KMS-11 (cell line): ENCODE measurements around the gene LAMB4.

Experiments used
- H2AFZ ChIP-seq: fragments of 200-600 bp; sonication (generic); 2 replicates; pipeline ENCODE4 v1.6.1; 2016; ENCODE audit warnings: antibody characterized with exemption, mixed run types, low read depth
- H3K27ac ChIP-seq: fragments of 200-600 bp; sonication (generic); 2 replicates; pipeline ENCODE4 v1.6.1; 2016; ENCODE audit warnings: mild to moderate bottlenecking, mixed run types
- H3K27me3 ChIP-seq: fragments of 200-600 bp; sonication (generic); 2 replicates; pipeline ENCODE4 v1.6.1; 2017; ENCODE audit warnings: mild to moderate bottlenecking, low read depth, mixed run types, moderate library complexity; ENCODE audit not compliant: insufficient read depth
- H3K36me3 ChIP-seq: fragments of 200-600 bp; sonication (generic); 2 replicates; pipeline ENCODE4 v1.6.1; 2017; ENCODE audit warnings: mild to moderate bottlenecking, mixed run types; ENCODE audit not compliant: insufficient read depth
- H3K4me1 ChIP-seq: fragments of 200-600 bp; sonication (generic); 2 replicates; pipeline ENCODE4 v1.6.1; 2016; ENCODE audit warnings: mild to moderate bottlenecking, low read depth, mixed run types; ENCODE audit not compliant: poor library complexity, severe bottlenecking
- H3K4me2 ChIP-seq: fragments of 200-600 bp; sonication (generic); 2 replicates; pipeline ENCODE4 v1.7.0; 2016; ENCODE audit warnings: mild to moderate bottlenecking, mixed run types
- H3K4me3 ChIP-seq: fragments of 200-600 bp; sonication (generic); IDR thresholded peaks from 2 replicates; pipeline ENCODE4 v1.6.1; 2017; ENCODE audit warnings: low read depth, low read length, mixed read lengths; ENCODE audit not compliant: insufficient read depth
- H3K79me2 ChIP-seq: fragments of 200-600 bp; sonication (generic); 2 replicates; pipeline ENCODE4 v1.6.1; 2016; ENCODE audit warnings: low read depth, mixed run types; ENCODE audit not compliant: insufficient read depth
- H3K9ac ChIP-seq: fragments of 200-600 bp; sonication (generic); 2 replicates; pipeline ENCODE4 v1.6.1; 2016; ENCODE audit warnings: mild to moderate bottlenecking, mixed run types
- H4K20me1 ChIP-seq: fragments of 200-600 bp; sonication (generic); 2 replicates; pipeline ENCODE4 v1.6.1; 2016; ENCODE audit warnings: mild to moderate bottlenecking, mixed run types; ENCODE audit not compliant: insufficient read depth
- TF ChIP-seq, protein P1 (sequence below): fragments of 200-600 bp; sonication (generic); conservative IDR thresholded peaks from 2 replicates; pipeline ENCODE4 v1.6.1; 2017; ENCODE audit warnings: low read depth, mild to moderate bottlenecking, antibody characterized with exemption, low read length, moderate library complexity, mixed read lengths

Gene LAMB4

GRCh38 chr7:108063520-108063933, 66.6 kb downstream of the LAMB4 start:
- Histone ChIP-seq H3K9ac (no peak overlapping the region), H2AFZ (no peak overlapping the region), H4K20me1 (no peaks in the 10 kb centered on the region), H3K27me3 (no peaks in the 10 kb centered on the region), H3K79me2 (no peaks in the 10 kb centered on the region), H3K4me3 (no peak overlapping the region), H3K36me3 (no peaks in the 10 kb centered on the region), H3K4me1 (peaks cover 15% of the 10 kb centered on the region), H3K4me2 (no peak overlapping the region), H3K27ac (no peak overlapping the region)
- TF ChIP-seq, protein P1, sequence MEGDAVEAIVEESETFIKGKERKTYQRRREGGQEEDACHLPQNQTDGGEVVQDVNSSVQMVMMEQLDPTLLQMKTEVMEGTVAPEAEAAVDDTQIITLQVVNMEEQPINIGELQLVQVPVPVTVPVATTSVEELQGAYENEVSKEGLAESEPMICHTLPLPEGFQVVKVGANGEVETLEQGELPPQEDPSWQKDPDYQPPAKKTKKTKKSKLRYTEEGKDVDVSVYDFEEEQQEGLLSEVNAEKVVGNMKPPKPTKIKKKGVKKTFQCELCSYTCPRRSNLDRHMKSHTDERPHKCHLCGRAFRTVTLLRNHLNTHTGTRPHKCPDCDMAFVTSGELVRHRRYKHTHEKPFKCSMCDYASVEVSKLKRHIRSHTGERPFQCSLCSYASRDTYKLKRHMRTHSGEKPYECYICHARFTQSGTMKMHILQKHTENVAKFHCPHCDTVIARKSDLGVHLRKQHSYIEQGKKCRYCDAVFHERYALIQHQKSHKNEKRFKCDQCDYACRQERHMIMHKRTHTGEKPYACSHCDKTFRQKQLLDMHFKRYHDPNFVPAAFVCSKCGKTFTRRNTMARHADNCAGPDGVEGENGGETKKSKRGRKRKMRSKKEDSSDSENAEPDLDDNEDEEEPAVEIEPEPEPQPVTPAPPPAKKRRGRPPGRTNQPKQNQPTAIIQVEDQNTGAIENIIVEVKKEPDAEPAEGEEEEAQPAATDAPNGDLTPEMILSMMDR, result no peak

GRCh38 chr7:108062250-108063014, 67.7 kb downstream of the LAMB4 start:
- H3K36me3 ChIP-seq, result no peaks in the 10 kb centered on the region
- H3K27me3 ChIP-seq, result no peaks in the 10 kb centered on the region
- no peak overlapping the region for H2AFZ ChIP-seq
- H3K4me2 ChIP-seq, result no peak overlapping the region
- peaks cover 15% of the 10 kb centered on the region for H3K4me1 ChIP-seq
- no peak overlapping the region for H3K9ac ChIP-seq
- H4K20me1 ChIP-seq, result no peaks in the 10 kb centered on the region
- no peak overlapping the region for H3K4me3 ChIP-seq
- TF ChIP-seq, protein P1, result no peak
- H3K79me2 ChIP-seq, result no peaks in the 10 kb centered on the region
- no peak overlapping the region for H3K27ac ChIP-seq

GRCh38 chr7:108059526-108059925, 70.6 kb downstream of the LAMB4 start:
- no peaks in the 10 kb centered on the region for H3K36me3 ChIP-seq
- H3K79me2 ChIP-seq, result no peaks in the 10 kb centered on the region
- H3K4me2 ChIP-seq, result no peak overlapping the region
- no peak overlapping the region for H3K9ac ChIP-seq
- peaks cover 15% of the 10 kb centered on the region for H3K4me1 ChIP-seq
- TF ChIP-seq, protein P1, result no peak
- H3K27me3 ChIP-seq, result no peaks in the 10 kb centered on the region
- no peaks in the 10 kb centered on the region for H4K20me1 ChIP-seq
- H2AFZ ChIP-seq, result no peak overlapping the region
- H3K27ac ChIP-seq, result no peak overlapping the region
- no peak overlapping the region for H3K4me3 ChIP-seq

DNA sequence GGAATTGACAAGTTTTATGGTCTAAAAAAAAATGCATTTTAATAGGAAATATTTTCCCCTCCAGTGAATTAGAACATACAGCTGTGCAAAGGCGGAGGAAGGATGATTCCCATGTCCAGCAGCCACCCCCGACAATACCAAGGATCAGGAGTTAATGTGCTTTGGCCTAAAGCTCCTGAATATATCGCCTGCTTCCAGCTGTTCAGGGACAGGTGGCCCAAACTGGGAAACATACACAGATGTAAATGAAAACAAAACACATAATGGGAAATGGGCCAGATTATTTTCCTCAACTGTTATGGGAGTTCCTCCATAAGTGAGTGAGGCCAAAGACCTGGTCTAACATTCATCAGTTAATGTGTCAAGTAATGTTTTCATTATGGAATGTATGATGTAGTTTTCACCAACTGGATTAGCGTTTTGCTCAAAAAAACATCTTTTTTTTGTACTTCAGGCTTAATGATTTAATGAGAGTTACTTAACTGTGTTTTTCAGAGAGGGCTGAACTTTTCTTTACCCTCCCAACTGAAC, 72.1 kb downstream of the LAMB4 start:
- Histone ChIP-seq H3K27me3 (no peaks in the 10 kb centered on the region), H3K9ac (no peak overlapping the region), H3K4me2 (no peak overlapping the region), H3K79me2 (no peaks in the 10 kb centered on the region), H3K36me3 (no peaks in the 10 kb centered on the region), H3K27ac (no peak overlapping the region), H2AFZ (no peak overlapping the region), H3K4me1 (peaks cover 3% of the 10 kb centered on the region), H3K4me3 (no peak overlapping the region), H4K20me1 (no peaks in the 10 kb centered on the region)
- TF ChIP-seq, protein P1, result no peak
